ENCODE results near the gene CLCN3.
"Not testable (repeated sequence)": the region's sequence is repeated elsewhere in the genome, so short reads cannot be mapped to it uniquely, and the experiment has no call there.

The CLCN3 gene

GRCh38 chr4:169617306-169617705, 3.1 kb upstream of the CLCN3 start:
- FAIRE-seq (no peak), DNase-seq (ENCODE audit: low spot score) (no peak)

GRCh38 chr4:169618286-169618685, 2.1 kb upstream of the CLCN3 start:
- no peak for DNase-seq (ENCODE audit: low spot score)
- FAIRE-seq, result no peak

GRCh38 chr4:169618986-169619385, 1.4 kb upstream of the CLCN3 start:
- no peak for DNase-seq (ENCODE audit: low spot score)
- no peak for FAIRE-seq

GRCh38 chr4:169619518-169619957, 840 bp upstream of the CLCN3 start:
- DNase-seq (ENCODE audit: low spot score), result peak; percentile 60

GRCh38 chr4:169620880-169621248, 486 bp downstream of the CLCN3 start:
- FAIRE-seq, result no peak

More at GRCh38 chr4:169619518-169619957, 840 bp upstream of the CLCN3 start:
- FAIRE-seq, result no peak

GRCh38 chr4:169621731-169622492, 1.5 kb downstream of the CLCN3 start:
- FAIRE-seq (no peak), DNase-seq (ENCODE audit: low spot score) (no peak)

More at GRCh38 chr4:169620880-169621248, 486 bp downstream of the CLCN3 start:
- DNase-seq (ENCODE audit: low spot score), result no peak

GRCh38 chr4:169622566-169622965, 2.2 kb downstream of the CLCN3 start:
- no peak for DNase-seq (ENCODE audit: low spot score)
- no peak for FAIRE-seq

- DNase-seq (ENCODE audit: low spot score); FAIRE-seq: not testable (repeated sequence)
Observed at GRCh38 chr4:169624012-169624411, 3.6 kb downstream of the CLCN3 start.

- DNase-seq (ENCODE audit: low spot score), result no peak
- no peak for FAIRE-seq
Observed at GRCh38 chr4:169625886-169626285, 5.5 kb downstream of the CLCN3 start.

GRCh38 chr4:169626331-169627282, 6.2 kb downstream of the CLCN3 start:
- FAIRE-seq (no peak), DNase-seq (ENCODE audit: low spot score) (no peak)

GRCh38 chr4:169627307-169627706, 6.9 kb downstream of the CLCN3 start:
- FAIRE-seq (no peak), DNase-seq (ENCODE audit: low spot score) (no peak)

- DNase-seq (ENCODE audit: low spot score), result no peak
- FAIRE-seq, result no peak
Observed at GRCh38 chr4:169628579-169628978, 8.2 kb downstream of the CLCN3 start.

GRCh38 chr4:169630069-169630468, 9.7 kb downstream of the CLCN3 start:
- FAIRE-seq, result no peak
- no peak for DNase-seq (ENCODE audit: low spot score)

GRCh38 chr4:169632896-169633295, 12.5 kb downstream of the CLCN3 start:
- FAIRE-seq, result no peak
- no peak for DNase-seq (ENCODE audit: low spot score)

GRCh38 chr4:169634975-169635374, 14.6 kb downstream of the CLCN3 start:
- FAIRE-seq (no peak), DNase-seq (ENCODE audit: low spot score) (no peak)

- FAIRE-seq, result no peak
- DNase-seq (ENCODE audit: low spot score), result no peak
Observed at GRCh38 chr4:169640261-169640870, 20.0 kb downstream of the CLCN3 start.

GRCh38 chr4:169644802-169645201, 24.4 kb downstream of the CLCN3 start:
- DNase-seq (ENCODE audit: low spot score) (no peak), FAIRE-seq (no peak)

- DNase-seq (ENCODE audit: low spot score), result no peak
- FAIRE-seq, result no peak
Observed at GRCh38 chr4:169645627-169646026, 25.2 kb downstream of the CLCN3 start.

- DNase-seq (ENCODE audit: low spot score) (no peak), FAIRE-seq (no peak)
Observed at GRCh38 chr4:169649545-169650226, 29.3 kb downstream of the CLCN3 start.

GRCh38 chr4:169650227-169650936, 30.0 kb downstream of the CLCN3 start:
- no peak for FAIRE-seq

GRCh38 chr4:169652535-169652934, 32.2 kb downstream of the CLCN3 start:
- DNase-seq (ENCODE audit: low spot score), result no peak
- no peak for FAIRE-seq

More at GRCh38 chr4:169650227-169650936, 30.0 kb downstream of the CLCN3 start:
- no peak for DNase-seq (ENCODE audit: low spot score)
